ENCODE data around the gene BMP8A. TPM values are rescaled to one million over a fixed set of nuclear protein-coding genes. Genes with fewer than 3 reads are reported as not detected.
"Not testable (repeated sequence)": the region's sequence is repeated elsewhere in the genome, so short reads cannot be mapped to it uniquely, and the experiment has no call there.

The BMP8A gene
- polyA plus RNA-seq, 3 donors, result not detected

DNA sequence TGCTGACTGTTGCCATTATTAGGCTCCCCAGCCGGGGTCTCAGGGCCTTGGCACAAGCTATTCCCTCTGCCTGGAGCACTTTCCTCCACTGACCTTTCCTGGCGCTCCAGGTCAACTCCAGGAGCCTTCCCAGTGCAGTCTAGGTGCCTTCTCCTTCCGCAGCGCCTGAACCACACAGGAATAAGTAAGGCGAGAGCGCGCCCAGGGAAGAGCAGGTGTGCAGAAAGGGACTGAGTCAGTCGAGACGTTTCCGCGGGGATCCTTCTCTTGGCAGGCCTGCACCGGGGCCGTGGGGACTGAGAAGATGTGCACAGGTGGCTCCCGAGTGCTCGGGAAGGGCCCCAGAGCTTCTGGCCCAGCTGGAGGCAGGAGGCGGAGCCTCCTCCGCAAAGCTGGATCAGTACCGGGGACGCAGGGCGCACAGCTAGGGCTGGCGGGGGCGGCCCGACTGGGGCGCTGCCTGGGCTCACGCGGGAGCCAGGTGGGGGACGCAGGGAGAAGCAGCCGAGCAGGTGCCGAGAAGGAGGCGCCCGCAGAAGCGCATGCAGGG, 765 bp upstream of the BMP8A start:
- peaks cover 18 to 40% of the 10 kb centered on the region in 2 donors for H3K27me3 ChIP-seq (ENCODE audit: control insufficient read depth in 2 of 2, insufficient read depth in 2 of 2, low read length in 2 of 2)
- H3K4me3 ChIP-seq (replicated peaks in 1 of 3; ENCODE audit: low read depth in 2 of 3, low read length in 3 of 3), result peak overlapping the region in 1 of 3 experiments; percentile 68
- peak overlapping the region; percentile 78 for H3K4me2 ChIP-seq (replicated peaks; ENCODE audit: extremely low read depth, low read length, poor library complexity, severe bottlenecking)
- peaks cover 15 to 18% of the 10 kb centered on the region in 2 donors for H3K4me1 ChIP-seq (ENCODE audit: control insufficient read depth in 1 of 2, insufficient read depth in 2 of 2, low read length in 2 of 2)
- DNase-seq, result no peak
- peaks cover 0 to 15% of the 10 kb centered on the region in 2 donors for H3K9me3 ChIP-seq (replicated peaks in 1 of 2; ENCODE audit: control insufficient read depth in 1 of 2, insufficient read depth in 1 of 2, low read length in 2 of 2)
- peak overlapping the region in 1 of 7 donors; percentile 63 for H3K27ac Mint-ChIP-seq
- TF ChIP-seq, protein P1, sequence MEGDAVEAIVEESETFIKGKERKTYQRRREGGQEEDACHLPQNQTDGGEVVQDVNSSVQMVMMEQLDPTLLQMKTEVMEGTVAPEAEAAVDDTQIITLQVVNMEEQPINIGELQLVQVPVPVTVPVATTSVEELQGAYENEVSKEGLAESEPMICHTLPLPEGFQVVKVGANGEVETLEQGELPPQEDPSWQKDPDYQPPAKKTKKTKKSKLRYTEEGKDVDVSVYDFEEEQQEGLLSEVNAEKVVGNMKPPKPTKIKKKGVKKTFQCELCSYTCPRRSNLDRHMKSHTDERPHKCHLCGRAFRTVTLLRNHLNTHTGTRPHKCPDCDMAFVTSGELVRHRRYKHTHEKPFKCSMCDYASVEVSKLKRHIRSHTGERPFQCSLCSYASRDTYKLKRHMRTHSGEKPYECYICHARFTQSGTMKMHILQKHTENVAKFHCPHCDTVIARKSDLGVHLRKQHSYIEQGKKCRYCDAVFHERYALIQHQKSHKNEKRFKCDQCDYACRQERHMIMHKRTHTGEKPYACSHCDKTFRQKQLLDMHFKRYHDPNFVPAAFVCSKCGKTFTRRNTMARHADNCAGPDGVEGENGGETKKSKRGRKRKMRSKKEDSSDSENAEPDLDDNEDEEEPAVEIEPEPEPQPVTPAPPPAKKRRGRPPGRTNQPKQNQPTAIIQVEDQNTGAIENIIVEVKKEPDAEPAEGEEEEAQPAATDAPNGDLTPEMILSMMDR (IDR thresholded peaks at IDR 0.05), result no peak
- H4K20me1 ChIP-seq (ENCODE audit: insufficient read depth, low read length), result peaks cover 11% of the 10 kb centered on the region
- H3K9ac ChIP-seq (ENCODE audit: insufficient read depth, low read length, poor library complexity, severe bottlenecking), result no peak overlapping the region
- peaks cover 20% of the 10 kb centered on the region for H3K4me1 Mint-ChIP-seq
- H2AFZ ChIP-seq (ENCODE audit: insufficient read depth, low read depth, low read length, poor library complexity, severe bottlenecking), result peak overlapping the region; percentile 65
- intact Hi-C loops (cut with micrococcal nuclease), result no loop called here
- peak overlapping the region; percentile 48 to 77 for H3K4me3 Mint-ChIP-seq
- peaks cover 17 to 21% of the 10 kb centered on the region in 2 donors for H3K36me3 Mint-ChIP-seq
- H3K27ac ChIP-seq (ENCODE audit: low read depth in 1 of 2, low read length in 2 of 2), result no peak overlapping the region
- peaks cover 0 to 12% (median 2%) of the 10 kb centered on the region in 7 donors for H3K9me3 Mint-ChIP-seq
- H3K36me3 ChIP-seq (replicated peaks in 1 of 2; ENCODE audit: control insufficient read depth in 1 of 2, insufficient read depth in 2 of 2, low read length in 2 of 2), result peaks cover 19 to 24% of the 10 kb centered on the region in 2 donors
- peaks cover 39 to 52% (median 45%) of the 10 kb centered on the region in 3 donors for H3K27me3 Mint-ChIP-seq (ENCODE audit: low read depth in 3 of 3)
- H3K79me2 ChIP-seq (ENCODE audit: insufficient read depth, low read length), result no peaks in the 10 kb centered on the region
- 13% methylated on average over 32 of the region's 32 CpGs for WGBS (ENCODE audit: insufficient coverage)

DNA sequence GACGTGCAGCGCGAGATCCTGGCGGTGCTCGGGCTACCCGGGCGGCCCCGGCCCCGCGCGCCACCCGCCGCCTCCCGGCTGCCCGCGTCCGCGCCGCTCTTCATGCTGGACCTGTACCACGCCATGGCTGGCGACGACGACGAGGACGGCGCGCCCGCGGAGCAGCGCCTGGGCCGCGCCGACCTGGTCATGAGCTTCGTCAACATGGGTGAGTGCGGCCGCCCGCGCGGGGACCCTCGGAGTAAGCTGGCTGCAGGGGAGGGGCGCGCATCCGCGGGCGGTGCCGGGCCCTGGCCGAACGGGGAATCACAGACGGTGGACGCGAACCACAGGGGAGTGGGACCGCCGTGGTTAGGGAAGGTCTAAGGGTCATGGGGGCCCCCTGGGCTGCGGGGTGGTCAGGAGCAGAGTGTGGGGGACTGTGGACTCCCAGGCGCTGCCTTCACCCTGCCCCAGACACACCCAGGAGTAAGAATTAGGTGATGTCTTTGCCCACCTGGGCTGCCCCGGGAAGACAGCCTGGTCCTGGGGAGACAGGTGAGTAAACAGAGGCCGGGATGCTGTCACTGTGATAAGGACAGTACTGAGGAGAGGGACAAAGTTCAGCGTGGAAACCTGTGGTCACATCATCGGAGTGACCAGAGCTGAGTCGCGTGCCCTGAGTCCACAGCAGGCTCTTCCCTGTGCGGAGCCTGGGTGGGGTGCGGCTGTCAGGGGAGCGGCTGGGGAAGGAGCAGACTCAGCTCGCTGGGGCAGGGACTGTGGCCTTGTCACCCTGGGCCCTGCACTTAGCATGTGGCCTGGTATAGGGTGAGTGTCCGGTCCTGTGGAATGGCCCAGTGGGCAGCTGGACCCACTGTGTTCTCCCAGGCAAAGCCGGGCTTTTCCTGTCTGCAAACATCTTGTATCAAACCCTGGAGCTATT, 944 bp downstream of the BMP8A start:
- H2AFZ ChIP-seq (ENCODE audit: insufficient read depth, low read depth, low read length, poor library complexity, severe bottlenecking); H3K4me3 ChIP-seq (replicated peaks in 1 of 3; ENCODE audit: low read depth in 2 of 3, low read length in 3 of 3); H3K79me2 ChIP-seq (ENCODE audit: insufficient read depth, low read length); H3K27ac ChIP-seq (ENCODE audit: low read depth in 1 of 2, low read length in 2 of 2); H3K9ac ChIP-seq (ENCODE audit: insufficient read depth, low read length, poor library complexity, severe bottlenecking); H3K27ac Mint-ChIP-seq; DNase-seq; intact Hi-C loops (cut with micrococcal nuclease); H3K36me3 ChIP-seq (replicated peaks in 1 of 2; ENCODE audit: control insufficient read depth in 1 of 2, insufficient read depth in 2 of 2, low read length in 2 of 2); H3K36me3 Mint-ChIP-seq: not testable (repeated sequence)
- Histone ChIP-seq H3K27me3 (ENCODE audit: control insufficient read depth in 2 of 2, insufficient read depth in 2 of 2, low read length in 2 of 2) (peaks cover 18 to 40% of the 10 kb centered on the region in 2 donors), H3K4me2 (replicated peaks; ENCODE audit: extremely low read depth, low read length, poor library complexity, severe bottlenecking) (peak overlapping the region; percentile 78), H4K20me1 (ENCODE audit: insufficient read depth, low read length) (peaks cover 11% of the 10 kb centered on the region), H3K9me3 (replicated peaks in 1 of 2; ENCODE audit: control insufficient read depth in 1 of 2, insufficient read depth in 1 of 2, low read length in 2 of 2) (peaks cover 0 to 15% of the 10 kb centered on the region in 2 donors), H3K4me1 (ENCODE audit: control insufficient read depth in 1 of 2, insufficient read depth in 2 of 2, low read length in 2 of 2) (peaks cover 15 to 18% of the 10 kb centered on the region in 2 donors)
- 15% methylated on average over 43 of the region's 67 CpGs for WGBS (ENCODE audit: insufficient coverage)
- peaks cover 0 to 12% (median 2%) of the 10 kb centered on the region in 7 donors for H3K9me3 Mint-ChIP-seq
- peaks cover 40 to 52% (median 45%) of the 10 kb centered on the region in 3 donors for H3K27me3 Mint-ChIP-seq (ENCODE audit: low read depth in 3 of 3)
- H3K4me3 Mint-ChIP-seq, result peak overlapping the region; percentile 65 to 80
- peaks cover 20% of the 10 kb centered on the region for H3K4me1 Mint-ChIP-seq

DNA sequence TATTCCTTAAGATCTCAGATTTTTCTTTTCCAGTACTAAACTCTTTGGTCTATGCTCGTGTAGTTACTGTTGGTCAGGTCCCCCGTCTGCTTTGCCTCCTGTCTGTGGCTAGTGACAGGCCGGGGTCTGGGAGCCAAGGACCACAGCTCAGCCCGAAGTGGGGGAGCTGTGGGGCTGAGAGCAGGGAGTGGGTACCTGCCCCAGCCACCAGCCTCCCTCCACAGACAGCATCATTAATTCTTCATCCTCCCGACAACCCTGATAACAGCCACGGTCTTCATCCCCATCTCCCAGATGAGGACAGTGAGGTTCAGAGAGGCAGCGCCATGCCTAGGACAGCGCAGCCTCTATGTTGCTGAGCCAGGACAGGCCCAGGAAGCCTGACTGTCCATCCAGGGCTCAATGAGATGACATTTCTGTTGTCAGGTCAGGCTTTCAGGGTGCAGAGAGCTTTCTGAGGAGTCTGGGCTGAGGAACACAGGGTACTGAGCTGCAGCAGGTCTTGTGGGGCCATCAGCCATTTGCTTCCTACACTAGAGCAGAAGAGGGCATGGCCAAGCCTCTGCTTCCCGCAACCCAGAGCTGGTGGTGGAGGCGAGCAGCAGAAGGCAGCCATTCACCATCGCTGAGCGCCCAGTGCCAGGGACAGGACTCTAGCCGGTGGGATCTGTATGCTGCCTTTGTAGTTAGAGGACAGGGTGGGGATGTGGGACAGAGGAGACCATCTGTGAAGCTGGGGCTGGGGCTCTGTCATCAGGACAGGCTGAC, 1.8 kb downstream of the BMP8A start:
- Histone ChIP-seq H4K20me1 (ENCODE audit: insufficient read depth, low read length) (peaks cover 11% of the 10 kb centered on the region), H3K27me3 (ENCODE audit: control insufficient read depth in 2 of 2, insufficient read depth in 2 of 2, low read length in 2 of 2) (peaks cover 18 to 40% of the 10 kb centered on the region in 2 donors), H3K4me1 (ENCODE audit: control insufficient read depth in 1 of 2, insufficient read depth in 2 of 2, low read length in 2 of 2) (peaks cover 14 to 15% of the 10 kb centered on the region in 2 donors), H3K9me3 (replicated peaks in 1 of 2; ENCODE audit: control insufficient read depth in 1 of 2, insufficient read depth in 1 of 2, low read length in 2 of 2) (peaks cover 0 to 15% of the 10 kb centered on the region in 2 donors)
- WGBS (ENCODE audit: insufficient coverage), result 89% methylated on average over 6 of the region's 13 CpGs
- Mint-ChIP-seq H3K9me3 (peaks cover 0 to 12% (median 2%) of the 10 kb centered on the region in 7 donors), H3K4me3 (peak overlapping the region in 1 of 2 donors; percentile 80), H3K4me1 (peaks cover 22% of the 10 kb centered on the region), H3K27me3 (ENCODE audit: low read depth in 3 of 3) (peaks cover 40 to 52% (median 45%) of the 10 kb centered on the region in 3 donors)
- H3K27ac ChIP-seq (ENCODE audit: low read depth in 1 of 2, low read length in 2 of 2); H3K36me3 ChIP-seq (replicated peaks in 1 of 2; ENCODE audit: control insufficient read depth in 1 of 2, insufficient read depth in 2 of 2, low read length in 2 of 2); H3K79me2 ChIP-seq (ENCODE audit: insufficient read depth, low read length); H3K9ac ChIP-seq (ENCODE audit: insufficient read depth, low read length, poor library complexity, severe bottlenecking); DNase-seq; H2AFZ ChIP-seq (ENCODE audit: insufficient read depth, low read depth, low read length, poor library complexity, severe bottlenecking); H3K27ac Mint-ChIP-seq; H3K4me3 ChIP-seq (replicated peaks in 1 of 3; ENCODE audit: low read depth in 2 of 3, low read length in 3 of 3); H3K36me3 Mint-ChIP-seq; H3K4me2 ChIP-seq (replicated peaks; ENCODE audit: extremely low read depth, low read length, poor library complexity, severe bottlenecking); intact Hi-C loops (cut with micrococcal nuclease): not testable (repeated sequence)

All from CD14-positive monocyte (primary cell).